Spleen (tissue), 7 donors: ENCODE data around the gene PXYLP1.

Experiments
- POLR2A ChIP-seq, 3 donors: fragments of 450-650 bp; IDR thresholded peaks; one replicate each; pipeline ENCODE4 v1.5.1; 2017; ENCODE audit warnings: antibody characterized with exemption in 3 of 3, mild to moderate bottlenecking in 1 of 3
- TF ChIP-seq, protein P1 (sequence below), 11 experiments: fragments of 200-600 bp in 7 of 11; fragments of 450-650 bp in 4 of 11; sonication (generic) in 4 of 11; IDR thresholded peaks in 8 of 11; conservative IDR thresholded peaks in 3 of 11; 1 replicate in 7 of 11; 2 replicates in 4 of 11; pipeline versions ENCODE4 v1.4.0 to v1.8.0; 2016 to 2021; ENCODE audit warnings: antibody characterized with exemption in 11 of 11, inconsistent platforms in 4 of 11, mild to moderate bottlenecking in 1 of 11
- donor health status: DM: no; HTN: no; CAD: no; lungs with moderate emphysema.
- donor health status: DM: no; HTN: no; CAD: no.
- donor health status: DM: no; HTN: no; CAD: no.

DNA sequence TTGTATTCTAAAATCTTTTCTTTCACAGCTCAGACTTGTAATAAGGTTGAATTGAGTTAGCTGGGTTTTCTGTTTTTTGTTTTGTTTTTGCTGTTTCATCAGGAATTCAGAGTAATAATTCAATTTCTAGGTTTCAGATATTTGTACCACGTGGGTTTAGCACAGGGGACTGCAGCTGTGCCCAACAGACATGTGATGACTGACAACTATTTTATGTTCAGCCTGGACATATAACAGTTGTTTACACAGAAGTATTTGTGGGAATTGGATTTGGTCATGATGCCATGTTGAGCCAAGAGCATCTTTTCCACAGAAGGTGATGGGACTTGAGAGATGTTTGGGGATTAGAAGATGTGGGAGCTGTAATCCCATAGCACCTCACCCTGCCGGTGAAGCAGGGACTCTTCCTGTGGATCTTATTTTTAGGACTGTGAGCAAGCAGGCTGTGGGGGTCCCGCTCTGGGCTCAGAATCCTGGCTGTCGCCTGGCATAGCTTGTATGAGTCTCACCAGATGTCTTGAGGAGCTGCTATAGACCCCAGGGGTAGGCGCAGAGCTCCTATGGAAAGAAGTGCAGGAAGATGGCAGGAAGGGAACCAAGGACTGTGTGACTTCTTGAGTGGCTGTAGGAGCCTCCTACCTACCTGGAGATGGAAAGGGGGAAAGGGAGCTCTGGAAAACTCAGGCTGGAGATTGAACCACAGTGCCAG lies 23.7 kb downstream of the PXYLP1 start:
- TF ChIP-seq, protein P1, sequence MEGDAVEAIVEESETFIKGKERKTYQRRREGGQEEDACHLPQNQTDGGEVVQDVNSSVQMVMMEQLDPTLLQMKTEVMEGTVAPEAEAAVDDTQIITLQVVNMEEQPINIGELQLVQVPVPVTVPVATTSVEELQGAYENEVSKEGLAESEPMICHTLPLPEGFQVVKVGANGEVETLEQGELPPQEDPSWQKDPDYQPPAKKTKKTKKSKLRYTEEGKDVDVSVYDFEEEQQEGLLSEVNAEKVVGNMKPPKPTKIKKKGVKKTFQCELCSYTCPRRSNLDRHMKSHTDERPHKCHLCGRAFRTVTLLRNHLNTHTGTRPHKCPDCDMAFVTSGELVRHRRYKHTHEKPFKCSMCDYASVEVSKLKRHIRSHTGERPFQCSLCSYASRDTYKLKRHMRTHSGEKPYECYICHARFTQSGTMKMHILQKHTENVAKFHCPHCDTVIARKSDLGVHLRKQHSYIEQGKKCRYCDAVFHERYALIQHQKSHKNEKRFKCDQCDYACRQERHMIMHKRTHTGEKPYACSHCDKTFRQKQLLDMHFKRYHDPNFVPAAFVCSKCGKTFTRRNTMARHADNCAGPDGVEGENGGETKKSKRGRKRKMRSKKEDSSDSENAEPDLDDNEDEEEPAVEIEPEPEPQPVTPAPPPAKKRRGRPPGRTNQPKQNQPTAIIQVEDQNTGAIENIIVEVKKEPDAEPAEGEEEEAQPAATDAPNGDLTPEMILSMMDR (IDR thresholded peaks at IDR 0.05 in 8 of 11, conservative IDR thresholded peaks at IDR 0.05 in 3 of 11) = no peak
- TF ChIP-seq POLR2A (IDR thresholded peaks at IDR 0.05) = no peak
